K562 (cell line): ENCODE measurements around the gene C21orf58. TPM values are rescaled to one million over a fixed set of nuclear protein-coding genes. Genes with fewer than 3 reads are reported as not detected.

ENCODE experiments used
- BRD4 ChIP-seq: fragments of 200-600 bp; sonication (generic); IDR thresholded peaks from 2 replicates; pipeline ENCODE4 v1.6.1; 2017; ENCODE audit warnings: inconsistent platforms
- CEBPZ ChIP-seq: fragments of 150-350 bp; IDR thresholded peaks from 2 replicates; pipeline ENCODE4 v1.6.1; 2014; ENCODE audit warnings: low read depth, mild to moderate bottlenecking, low read length, borderline replicate concordance
- FOS ChIP-seq: IDR thresholded peaks from 3 replicates; pipeline ENCODE4 v1.6.1; 2011; ENCODE audit not compliant: insufficient read length; ENCODE audit errors: extremely low read depth
- FUS ChIP-seq: fragments of 200-400 bp; formaldehyde crosslinking; optimal IDR thresholded peaks from 2 replicates; pipeline ENCODE3; 2017; ENCODE audit warnings: low read depth, low read length
- HMBOX1 ChIP-seq: sonication (generic); IDR thresholded peaks from 2 replicates; pipeline ENCODE4 v1.6.1; 2016
- KLF16 ChIP-seq: IDR thresholded peaks from 2 replicates; pipeline ENCODE4 v1.6.1; 2016; ENCODE audit warnings: antibody characterized with exemption
- NCOR1 ChIP-seq: fragments of 450-650 bp; IDR thresholded peaks from 2 replicates; pipeline ENCODE4 v1.6.1; 2016; ENCODE audit warnings: mild to moderate bottlenecking, moderate library complexity
- NR0B1 ChIP-seq: fragments of 450-650 bp; IDR thresholded peaks from one replicate; pipeline ENCODE4 v1.6.1; 2018; ENCODE audit warnings: mild to moderate bottlenecking, moderate library complexity; ENCODE audit not compliant: partially characterized antibody
- TEAD4 ChIP-seq, 2 experiments: sonication (generic) in 1 of 2; formaldehyde crosslinking in 1 of 2; IDR thresholded peaks; 2 replicates each; pipeline versions ENCODE4 v1.6.1 to v1.8.0; 2012 to 2022; ENCODE audit warnings: borderline replicate concordance in 1 of 2, inconsistent platforms in 1 of 2, low read length in 1 of 2, mild to moderate bottlenecking in 1 of 2, missing genetic modification reagents in 1 of 2
- XRCC5 ChIP-seq: fragments of 200-400 bp; formaldehyde crosslinking; IDR thresholded peaks from 2 replicates; pipeline ENCODE4 v1.6.1; 2017; ENCODE audit warnings: low read depth, mild to moderate bottlenecking, low read length
- ZNF407 ChIP-seq: fragments of 450-650 bp; IDR thresholded peaks from 2 replicates; pipeline ENCODE4 v1.6.1; 2016; ENCODE audit warnings: low read depth
- ZZZ3 ChIP-seq: fragments of 450-650 bp; IDR thresholded peaks from 2 replicates; pipeline ENCODE4 v1.6.1; 2016; ENCODE audit warnings: antibody characterized with exemption, mild to moderate bottlenecking, moderate library complexity
- polyA plus RNA-seq, 8 experiments: library from polyadenylated mRNA; depleted of rRNA in 4 of 8; stranded (reverse) in 5 of 8; unstranded in 3 of 8; fragments of >200 nt; fragmentation: Nextera tagmentation in 2 of 8; fragmentation: Illumina TruSeq in 1 of 8; extraction: Ambion mirVana in 2 of 8; extraction: Trizol in 1 of 8; gene quantifications; 2 replicates each; pipeline versions ENCODE4 v1.2.1 to v1.2.3, GENCODE V29; 2011 to 2014; ENCODE audit warnings: inconsistent platforms in 1 of 8, missing spikeins in 1 of 8
- total RNA-seq, 7 experiments: library from RNA; depleted of rRNA in 6 of 7; stranded (reverse); fragments of >200 nt in 6 of 7; fragmentation: Illumina TruSeq in 2 of 7; extraction: Trizol in 2 of 7; gene quantifications; 2 replicates each; pipeline versions ENCODE4 v1.2.1 to v1.2.3, GENCODE V29; 2011 to 2021; ENCODE audit warnings: low replicate concordance in 1 of 7

Gene C21orf58
- total and polyA plus RNA-seq, 9 of the 15 experiments (the other 6 are each of a cell fraction or from before 2014, with no cell fraction given): 1.2 to 30.5 (median 12.4) TPM

GRCh38 chr21:46324390-46325072 lies 861 bp upstream of the C21orf58 start (continued):
- no peak for TF ChIP-seq HMBOX1
- TF ChIP-seq NR0B1: no peak
- TF ChIP-seq FUS: peak; percentile 76
- TF ChIP-seq ZNF407: no peak
- TF ChIP-seq NCOR1: no peak; the same call in 1 of the 2 replicates
- peak; percentile 12 for TF ChIP-seq FOS
- TF ChIP-seq XRCC5: no peak; the same call in 1 of the 2 replicates
- no peak for TF ChIP-seq CEBPZ
- no peak for TF ChIP-seq ZZZ3
- TF ChIP-seq TEAD4 (IDR thresholded peaks at IDR 0.05; ENCODE audit: low read length): no peak
- TF ChIP-seq TEAD4 (CRISPR knock-in tag; IDR thresholded peaks at IDR 0.05; ENCODE audit: borderline replicate concordance): no peak
- TF ChIP-seq KLF16: no peak
- TF ChIP-seq BRD4: no peak
